Epithelial cell of prostate (primary cell): ENCODE measurements around the gene NAV2.
A peak's percentile ranks its signal among the peaks of the same experiment; 100 is the strongest.

Experiments
- DNase-seq: peaks from one replicate; pipeline ENCODE4 v3.0.0-alpha.2; 2011; ENCODE audit warnings: low read depth, low spot score
- H3K27ac ChIP-seq: fragments of 450-650 bp; 2 replicates; pipeline ENCODE4 v1.5.1; 2017; ENCODE audit warnings: mild to moderate bottlenecking

NAV2 gene

GRCh38 chr11:19713196-19714021 is 772 bp downstream of the NAV2 start:
- H3K27ac ChIP-seq = no peak overlapping the region
- DNase-seq = no peak

- H3K27ac ChIP-seq = no peak overlapping the region
- no peak for DNase-seq
These were observed 1.4 kb downstream of the NAV2 start for GRCh38 chr11:19714022-19714386.

GRCh38 chr11:19714387-19715363 is 2.0 kb downstream of the NAV2 start:
- DNase-seq = no peak
- H3K27ac ChIP-seq = peak overlapping the region; percentile 8

- H3K27ac ChIP-seq = peak overlapping the region; percentile 8
- DNase-seq = peak; percentile 52
These were observed 2.7 kb downstream of the NAV2 start for GRCh38 chr11:19715373-19715772.

- no peak overlapping the region for H3K27ac ChIP-seq
- DNase-seq = no peak
These were observed 5.4 kb downstream of the NAV2 start for GRCh38 chr11:19718051-19718450.

- H3K27ac ChIP-seq = no peak overlapping the region
- no peak for DNase-seq
These were observed 6.3 kb downstream of the NAV2 start for GRCh38 chr11:19718951-19719350.

GRCh38 chr11:19719960-19720359 is 7.3 kb downstream of the NAV2 start:
- no peak overlapping the region for H3K27ac ChIP-seq
- DNase-seq = no peak

- DNase-seq = no peak
These were observed 8.5 kb downstream of the NAV2 start for GRCh38 chr11:19721176-19721575.

GRCh38 chr11:19722702-19723101 is 10.1 kb downstream of the NAV2 start:
- no peak for DNase-seq
- H3K27ac ChIP-seq = no peak overlapping the region

More at GRCh38 chr11:19721176-19721575, 8.5 kb downstream of the NAV2 start:
- no peak overlapping the region for H3K27ac ChIP-seq

- DNase-seq = no peak
- peak overlapping the region; percentile 10 for H3K27ac ChIP-seq
These were observed 11.1 kb downstream of the NAV2 start for GRCh38 chr11:19723572-19724342.

- H3K27ac ChIP-seq = no peak overlapping the region
- DNase-seq = no peak
These were observed 12.1 kb downstream of the NAV2 start for GRCh38 chr11:19724765-19725164.

- H3K27ac ChIP-seq = peak overlapping the region; percentile 27
- no peak for DNase-seq
These were observed 12.9 kb downstream of the NAV2 start for GRCh38 chr11:19725379-19726079.

GRCh38 chr11:19727246-19727645 is 14.6 kb downstream of the NAV2 start:
- DNase-seq = no peak
- no peak overlapping the region for H3K27ac ChIP-seq

- H3K27ac ChIP-seq = no peak overlapping the region
- no peak for DNase-seq
These were observed 15.8 kb downstream of the NAV2 start for GRCh38 chr11:19728436-19728835.

GRCh38 chr11:19729141-19729540 is 16.5 kb downstream of the NAV2 start:
- no peak for DNase-seq
- H3K27ac ChIP-seq = no peak overlapping the region

- no peak for DNase-seq
- no peak overlapping the region for H3K27ac ChIP-seq
These were observed 17.7 kb downstream of the NAV2 start for GRCh38 chr11:19730373-19730772.

- DNase-seq = no peak
- no peak overlapping the region for H3K27ac ChIP-seq
These were observed 21.5 kb downstream of the NAV2 start for GRCh38 chr11:19734171-19734570.

- H3K27ac ChIP-seq = no peak overlapping the region
- no peak for DNase-seq
These were observed 22.7 kb downstream of the NAV2 start for GRCh38 chr11:19735157-19735908.

- no peak overlapping the region for H3K27ac ChIP-seq
These were observed 23.4 kb downstream of the NAV2 start for GRCh38 chr11:19735909-19736498.

More at GRCh38 chr11:19735909-19736498, 23.4 kb downstream of the NAV2 start:
- no peak for DNase-seq
